Skin epidermis (tissue), 12 donors: ENCODE measurements around the gene SCFD2.
A peak's percentile ranks its signal among the peaks of the same experiment; 100 is the strongest.
"Not testable (repeated sequence)": the region's sequence is repeated elsewhere in the genome, so short reads cannot be mapped to it uniquely, and the experiment has no call there.

Experiments used
- H3K27ac ChIP-seq, 21 experiments: fragments of 200-600 bp; sonication (generic) in 11 of 21; one replicate each; pipeline ENCODE4 v1.5.0; 2020; ENCODE audit warnings: mild to moderate bottlenecking in 3 of 21, inconsistent platforms in 2 of 21, moderate library complexity in 2 of 21
- H3K4me3 ChIP-seq, 7 experiments: fragments of 200-600 bp; sonication (generic) in 2 of 7; one replicate each; pipeline ENCODE4 v1.5.0; 2020; ENCODE audit warnings: inconsistent platforms in 2 of 7, mild to moderate bottlenecking in 2 of 7, moderate library complexity in 1 of 7

SCFD2 gene

GRCh38 chr4:53346920-53347852 lies 18.7 kb downstream of the SCFD2 start:
- H3K27ac ChIP-seq, result peak overlapping the region in 2 of 21 experiments; percentile 6 to 10
- H3K4me3 ChIP-seq, result no peak overlapping the region

GRCh38 chr4:53346392-53346791 lies 19.5 kb downstream of the SCFD2 start:
- H3K4me3 ChIP-seq, H3K27ac ChIP-seq: not testable (repeated sequence)

GRCh38 chr4:53340145-53340544 lies 25.7 kb downstream of the SCFD2 start:
- H3K4me3 ChIP-seq, H3K27ac ChIP-seq: not testable (repeated sequence)

DNA sequence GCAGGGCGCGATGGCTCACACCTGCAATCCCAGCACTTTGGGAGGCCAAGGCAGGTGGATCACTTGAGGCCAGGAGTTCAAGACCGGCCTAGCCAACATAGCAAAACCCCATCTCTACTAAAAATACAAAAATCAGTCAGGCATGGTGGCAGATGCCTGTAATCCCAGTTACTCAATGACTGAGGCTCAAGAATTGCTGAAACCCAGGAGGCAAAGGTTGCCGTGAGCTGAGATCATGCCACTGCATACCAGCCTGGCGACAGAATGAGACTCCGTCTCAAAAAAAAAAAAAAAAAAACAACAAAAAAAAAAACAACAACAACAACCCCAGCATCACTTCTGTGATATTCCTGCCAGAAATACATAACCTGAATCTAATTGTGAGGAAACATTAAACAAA lies 30.9 kb downstream of the SCFD2 start:
- H3K4me3 ChIP-seq, result not testable (repeated sequence)

DNA sequence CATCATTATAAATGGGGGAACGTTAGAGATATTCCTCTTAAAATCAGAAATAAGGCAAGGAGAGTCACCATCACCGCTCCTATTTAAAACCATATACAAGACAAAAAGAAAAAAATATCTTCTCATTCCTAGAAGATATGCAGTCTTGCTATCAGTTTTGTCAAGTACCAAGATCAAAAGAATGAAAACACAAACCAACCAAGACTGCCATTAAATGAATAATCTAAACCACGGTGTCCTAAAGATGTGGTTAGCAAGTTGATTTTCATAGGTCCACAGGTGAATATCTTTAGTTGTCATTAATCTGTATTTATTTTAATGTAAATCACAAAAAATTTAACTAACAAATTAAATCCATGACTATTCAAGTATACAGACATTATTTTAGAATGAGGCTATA lies 39.3 kb downstream of the SCFD2 start:
- no peak overlapping the region for H3K27ac ChIP-seq

More for the DNA sequence above, 30.9 kb downstream of the SCFD2 start:
- not testable (repeated sequence) for H3K27ac ChIP-seq

GRCh38 chr4:53322696-53323095 lies 43.2 kb downstream of the SCFD2 start:
- Histone ChIP-seq H3K4me3 (no peak overlapping the region), H3K27ac (no peak overlapping the region)

More for the DNA sequence above, 39.3 kb downstream of the SCFD2 start:
- no peak overlapping the region for H3K4me3 ChIP-seq

- Histone ChIP-seq H3K27ac (peak overlapping the region in 14 of 21 experiments; percentile 19 to 80 (median 46)), H3K4me3 (no peak overlapping the region)
Observed at GRCh38 chr4:53321984-53322289, 43.9 kb downstream of the SCFD2 start.

GRCh38 chr4:53321151-53321983 lies 44.5 kb downstream of the SCFD2 start:
- Histone ChIP-seq H3K4me3 (no peak overlapping the region), H3K27ac (peak overlapping the region in 14 of 21 experiments; percentile 25 to 80 (median 46))

- Histone ChIP-seq H3K27ac (no peak overlapping the region), H3K4me3 (no peak overlapping the region)
Observed at GRCh38 chr4:53315300-53315699, 50.6 kb downstream of the SCFD2 start.

DNA sequence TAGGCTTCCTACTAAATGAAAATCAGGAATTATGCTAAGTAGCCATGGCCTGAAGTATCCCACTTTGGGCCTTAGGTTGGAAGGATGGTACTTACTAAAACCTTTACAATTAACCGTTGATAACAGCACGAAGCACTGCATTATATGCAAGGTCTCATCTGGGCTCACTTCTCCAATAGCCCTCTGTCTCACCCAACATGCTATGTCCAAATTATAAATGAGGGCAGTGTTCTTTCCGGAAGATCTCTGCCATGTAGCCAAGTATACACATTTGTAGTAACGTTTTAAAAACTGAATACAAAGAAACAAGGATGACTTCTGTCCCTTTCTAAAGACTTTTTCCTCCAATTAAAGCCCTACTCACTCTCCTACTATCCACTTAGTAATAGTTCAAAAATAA lies 51.6 kb downstream of the SCFD2 start:
- Histone ChIP-seq H3K4me3 (no peak overlapping the region), H3K27ac (no peak overlapping the region)

GRCh38 chr4:53313510-53313909 lies 52.4 kb downstream of the SCFD2 start:
- Histone ChIP-seq H3K4me3 (no peak overlapping the region), H3K27ac (no peak overlapping the region)

DNA sequence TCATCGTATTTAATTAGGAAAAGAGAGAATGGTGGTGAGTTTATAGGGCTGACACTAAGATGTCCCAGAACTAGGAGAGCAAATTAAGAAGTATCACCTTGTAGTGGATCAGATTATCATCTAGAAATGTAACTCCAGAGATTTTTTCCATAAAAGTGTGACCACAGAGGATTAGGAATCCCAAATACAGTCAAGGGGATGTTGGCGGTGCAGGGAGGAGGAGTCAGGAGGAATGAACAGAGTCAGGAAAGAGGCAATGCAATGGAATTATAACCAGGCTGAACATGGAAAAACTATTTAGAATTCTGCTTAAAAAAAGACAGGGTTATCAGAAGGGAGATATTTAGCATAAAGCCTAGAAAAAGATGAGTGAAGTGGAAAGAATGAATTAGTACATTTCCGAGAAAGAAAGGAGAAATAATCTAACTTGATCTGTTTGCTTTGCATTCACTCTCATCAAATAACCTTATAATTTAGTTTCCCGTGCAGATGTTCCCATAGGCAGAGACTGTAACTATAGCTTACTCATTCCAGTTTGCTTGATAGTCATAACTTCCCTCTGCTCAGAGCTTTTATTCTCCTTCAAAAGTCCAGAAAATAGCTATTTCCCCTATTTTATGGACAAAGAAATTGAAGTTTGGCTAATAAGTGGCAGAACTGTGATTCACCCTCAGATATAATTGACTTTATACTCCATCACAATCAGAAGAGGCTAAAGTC lies 56.4 kb downstream of the SCFD2 start:
- H3K27ac ChIP-seq, result peak overlapping the region in 13 of 21 experiments; percentile 10 to 82 (median 47)
- no peak overlapping the region for H3K4me3 ChIP-seq

GRCh38 chr4:53307819-53308780 lies 57.8 kb downstream of the SCFD2 start:
- peak overlapping the region in 15 of 21 experiments; percentile 25 to 82 (median 64) for H3K27ac ChIP-seq
- no peak overlapping the region for H3K4me3 ChIP-seq

- no peak overlapping the region for H3K4me3 ChIP-seq
- peak overlapping the region in 11 of 21 experiments; percentile 10 to 82 (median 40) for H3K27ac ChIP-seq
Observed at GRCh38 chr4:53307210-53307609, 58.7 kb downstream of the SCFD2 start.

DNA sequence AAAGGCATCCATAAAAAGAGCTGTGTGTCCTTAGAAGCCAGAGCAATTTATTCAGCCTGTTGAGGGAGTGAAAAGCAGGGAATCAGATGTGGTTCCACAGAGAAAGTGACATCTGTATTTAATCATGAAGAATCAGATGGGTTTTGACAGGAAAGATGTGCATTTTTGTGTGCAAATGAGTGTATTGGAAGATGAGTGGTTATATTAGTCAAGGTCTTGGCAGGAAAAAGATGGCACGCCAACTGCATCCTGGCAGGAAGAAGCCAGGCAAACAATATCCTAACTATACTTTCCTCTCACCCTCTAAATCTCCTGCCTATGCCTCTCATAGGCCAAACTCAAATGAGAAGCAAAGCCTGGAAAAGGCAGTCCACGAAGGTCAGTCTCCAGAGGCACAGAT lies 59.1 kb downstream of the SCFD2 start:
- Histone ChIP-seq H3K27ac (peak overlapping the region in 8 of 21 experiments; percentile 10 to 82 (median 58)), H3K4me3 (no peak overlapping the region)

DNA sequence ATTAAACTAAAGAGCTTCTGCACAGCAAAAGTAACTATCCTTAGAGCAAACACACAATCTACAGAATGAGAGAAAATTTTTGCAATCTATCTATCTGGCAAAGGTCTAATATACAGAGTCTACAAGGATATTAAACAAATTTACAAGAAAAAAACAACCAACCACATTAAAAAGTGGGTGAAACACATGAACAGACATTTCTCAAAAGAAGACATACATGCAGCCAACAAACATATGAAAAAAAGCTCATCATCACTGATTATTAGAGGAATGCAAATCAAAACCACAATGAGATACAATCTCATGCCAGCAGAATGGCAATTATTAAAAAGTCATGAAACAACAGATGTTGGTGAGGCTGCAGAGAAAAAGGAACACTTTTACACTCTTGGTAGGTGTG lies 73.7 kb downstream of the SCFD2 start:
- H3K27ac ChIP-seq, H3K4me3 ChIP-seq: not testable (repeated sequence)

DNA sequence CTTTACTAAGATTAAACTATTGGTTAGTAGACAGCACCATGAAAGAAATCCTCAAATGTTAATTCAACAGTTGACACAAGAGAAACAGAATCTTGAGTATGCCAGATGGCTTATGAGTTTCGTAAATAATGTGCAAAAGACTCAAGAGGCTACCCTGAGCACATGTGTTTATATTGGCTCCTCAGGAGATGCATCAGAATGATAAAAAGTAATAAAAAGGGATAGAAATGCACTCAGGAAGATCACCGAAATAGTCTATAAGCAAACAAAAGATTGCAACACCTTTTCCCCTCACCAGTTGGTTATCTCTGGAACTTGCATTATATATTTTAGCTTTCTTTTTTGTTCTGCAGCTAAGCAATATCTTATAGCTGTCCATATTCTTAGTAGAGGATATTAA lies 84.4 kb downstream of the SCFD2 start:
- Histone ChIP-seq H3K27ac (no peak overlapping the region), H3K4me3 (no peak overlapping the region)

GRCh38 chr4:53280846-53281245 lies 85.0 kb downstream of the SCFD2 start:
- no peak overlapping the region for H3K27ac ChIP-seq
- H3K4me3 ChIP-seq, result no peak overlapping the region
